DMS 273 (cell line): ENCODE data around the gene GRIA4.

Source experiments
- DNase-seq: peaks from one replicate; lab custom pipeline; 2025; ENCODE audit not compliant: unreplicated experiment; lab: John Stamatoyannopoulos, UW

The GRIA4 gene

GRCh38 chr11:105636496-105636895 is 26.6 kb downstream of the GRIA4 start:
- DNase-seq, result no peak

- DNase-seq, result no peak
Observed at GRCh38 chr11:105639527-105639926, 29.7 kb downstream of the GRIA4 start.

DNA sequence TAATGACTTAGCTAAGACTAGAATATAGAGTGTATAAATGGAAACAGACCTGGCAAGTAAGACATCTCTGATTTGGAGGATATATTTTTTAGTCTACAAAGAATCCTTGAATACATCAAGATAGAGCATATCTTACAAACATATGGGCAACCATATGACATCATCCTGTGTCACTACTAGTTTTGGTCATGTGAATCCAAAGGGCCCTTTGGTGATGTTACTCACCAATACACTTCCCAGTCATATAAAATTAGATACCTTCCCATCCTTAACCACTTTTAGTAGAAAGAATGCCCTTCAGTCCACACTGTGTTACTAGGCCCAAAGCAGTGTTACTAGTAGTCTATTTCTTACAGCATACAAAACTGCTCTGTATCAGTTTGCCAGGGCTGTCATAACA is 31.6 kb downstream of the GRIA4 start:
- no peak for DNase-seq

DNA sequence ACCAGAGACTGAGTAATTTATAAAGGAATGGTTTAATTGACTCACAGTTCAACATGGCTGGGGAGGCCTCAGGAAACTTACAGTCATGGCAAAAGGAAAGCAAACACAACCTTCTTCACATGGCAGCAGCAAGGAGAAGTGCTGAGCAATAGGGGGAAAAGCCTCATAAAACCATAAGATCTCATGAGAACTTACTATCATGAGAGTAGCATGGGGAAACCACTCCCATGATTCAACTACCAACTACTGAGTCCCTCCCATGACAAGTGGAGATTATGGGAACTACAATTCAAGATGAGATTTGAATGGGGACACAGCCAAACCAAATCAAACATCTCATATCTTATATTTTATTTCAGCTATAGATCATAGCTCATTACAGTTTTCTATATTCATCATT is 33.0 kb downstream of the GRIA4 start:
- DNase-seq, result no peak

DNA sequence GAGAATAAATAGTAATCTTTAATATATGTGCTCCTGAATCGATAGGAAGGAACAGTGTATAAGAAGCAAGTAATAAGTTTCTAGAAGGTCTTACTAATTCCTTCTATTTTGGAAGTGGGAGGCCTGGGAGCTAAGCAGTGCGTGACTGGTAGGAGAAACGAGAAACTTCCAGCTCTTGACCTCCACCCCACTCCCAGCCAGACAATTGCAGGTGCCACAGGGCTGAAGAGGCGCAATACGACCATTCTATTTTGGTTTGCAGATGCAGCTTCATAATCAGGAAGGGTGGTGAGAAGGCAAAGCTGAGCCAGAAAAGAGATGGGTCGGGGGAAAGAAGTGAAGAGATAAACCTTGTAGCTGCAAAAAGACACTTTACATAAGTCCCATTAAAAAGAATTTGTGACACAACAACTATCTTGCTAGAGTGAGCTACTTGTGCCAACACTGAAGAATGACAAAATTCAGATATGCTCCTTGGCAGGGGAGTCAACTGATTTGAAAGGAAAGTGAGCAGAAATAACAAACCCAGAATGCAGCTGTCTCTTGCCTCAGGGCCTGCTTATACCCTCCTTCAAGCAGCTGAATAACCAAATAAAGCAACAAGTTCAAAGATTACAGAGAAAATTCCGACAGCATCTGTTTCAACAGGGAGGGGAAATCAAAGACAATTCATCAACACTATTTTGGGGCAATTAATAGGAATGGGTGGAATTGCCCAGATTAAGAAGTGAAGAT is 35.1 kb downstream of the GRIA4 start:
- no peak for DNase-seq

GRCh38 chr11:105647780-105648179 is 37.9 kb downstream of the GRIA4 start:
- DNase-seq, result no peak

DNA sequence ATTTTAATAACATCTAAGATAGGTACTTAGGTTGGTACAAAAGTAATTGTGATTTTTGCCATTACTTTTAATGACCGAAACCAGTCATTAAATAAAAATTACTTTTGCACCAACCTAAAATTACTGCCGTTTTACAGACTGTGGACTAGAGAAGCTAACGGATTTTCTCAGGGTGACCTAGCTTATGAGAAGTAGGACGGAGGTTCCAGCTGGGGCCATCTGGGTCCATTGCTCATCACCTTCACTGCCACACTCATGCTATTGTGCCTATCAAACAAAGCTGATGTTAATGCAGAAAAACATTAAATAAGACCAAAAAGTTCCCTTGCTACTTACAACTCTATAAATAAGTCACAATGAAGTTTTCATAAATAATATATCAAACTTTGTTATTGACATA is 38.9 kb downstream of the GRIA4 start:
- DNase-seq, result no peak

- no peak for DNase-seq
Observed at GRCh38 chr11:105665281-105665680, 55.4 kb downstream of the GRIA4 start.

- DNase-seq, result no peak
Observed at GRCh38 chr11:105667441-105667840, 57.6 kb downstream of the GRIA4 start.

- no peak for DNase-seq
Observed at GRCh38 chr11:105670811-105671210, 60.9 kb downstream of the GRIA4 start.

GRCh38 chr11:105673089-105673488 is 63.2 kb downstream of the GRIA4 start:
- peak; percentile 2 for DNase-seq

GRCh38 chr11:105689631-105690030 is 79.8 kb downstream of the GRIA4 start:
- DNase-seq, result no peak

GRCh38 chr11:105690467-105690866 is 80.6 kb downstream of the GRIA4 start:
- DNase-seq, result no peak

DNA sequence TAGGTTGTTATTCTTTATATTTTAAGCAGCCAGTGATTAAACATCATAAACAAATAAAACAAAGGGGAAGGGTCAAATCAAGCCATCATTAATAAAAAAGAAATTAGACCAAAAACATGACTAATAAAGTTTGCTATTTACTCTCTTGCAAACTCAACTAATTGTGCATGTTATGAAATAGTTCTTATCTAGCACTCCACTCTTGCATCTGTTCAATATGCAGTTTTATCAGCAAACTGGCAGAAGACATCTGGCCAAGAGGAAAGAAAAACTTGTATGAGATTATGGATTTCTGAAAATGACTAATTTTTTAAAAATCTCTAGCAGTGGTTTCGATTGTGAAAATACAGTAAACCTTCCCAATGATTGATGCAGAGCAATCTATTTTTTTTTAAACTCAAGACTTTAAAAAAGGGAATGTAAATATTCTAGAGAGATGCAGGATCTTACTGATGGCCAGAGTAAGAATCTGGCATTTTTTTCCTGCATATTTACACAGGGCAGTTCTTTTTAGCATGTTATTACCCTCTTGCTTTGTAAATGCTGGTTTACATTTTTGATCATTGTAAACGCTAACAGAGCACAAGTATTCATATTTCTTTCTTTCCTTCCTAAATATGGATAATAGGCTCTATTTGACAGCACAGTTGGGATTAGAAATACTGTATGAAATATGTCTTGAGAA is 83.3 kb downstream of the GRIA4 start:
- DNase-seq, result no peak

DNA sequence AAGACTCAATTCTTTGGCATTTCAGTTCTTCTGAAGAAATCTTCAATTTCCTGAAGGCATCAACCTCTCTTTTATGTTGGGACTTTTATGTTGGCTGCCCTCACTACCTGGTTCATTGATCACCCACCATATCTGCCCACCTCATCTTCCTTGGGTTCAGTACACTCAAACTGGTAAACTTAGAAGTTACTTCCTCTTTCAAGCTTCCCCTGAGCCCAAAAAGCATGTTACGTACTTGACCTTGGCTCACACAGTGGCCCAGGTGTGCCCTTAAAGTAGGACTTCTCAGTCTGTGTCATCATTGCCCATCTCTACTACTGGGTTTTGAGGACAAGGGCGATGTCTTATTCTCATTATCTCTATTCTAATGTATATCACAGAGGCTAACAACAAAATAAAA is 86.1 kb downstream of the GRIA4 start:
- DNase-seq, result no peak

DNA sequence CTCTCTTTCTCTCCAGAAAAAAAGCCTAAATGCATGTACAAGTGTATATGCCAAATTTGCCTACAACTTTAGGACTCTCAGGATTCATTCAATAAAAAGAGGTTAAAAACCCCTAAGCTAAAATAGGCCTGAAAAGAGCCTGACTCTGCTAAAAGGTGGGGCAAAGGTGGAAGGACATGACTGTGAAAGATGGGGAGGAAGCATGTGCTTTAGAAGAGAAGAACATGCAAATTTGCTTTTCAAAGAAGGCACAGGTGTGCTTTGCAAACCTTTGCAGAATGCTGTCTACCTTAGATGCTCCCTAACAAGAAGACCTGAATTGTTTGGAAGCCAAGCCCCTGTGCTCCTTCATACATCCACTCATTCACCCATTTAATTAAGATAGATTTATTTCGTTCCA is 87.4 kb downstream of the GRIA4 start:
- no peak for DNase-seq

GRCh38 chr11:105699203-105699602 is 89.3 kb downstream of the GRIA4 start:
- DNase-seq, result no peak

- no peak for DNase-seq
Observed at GRCh38 chr11:105700271-105700670, 90.4 kb downstream of the GRIA4 start.

DNA sequence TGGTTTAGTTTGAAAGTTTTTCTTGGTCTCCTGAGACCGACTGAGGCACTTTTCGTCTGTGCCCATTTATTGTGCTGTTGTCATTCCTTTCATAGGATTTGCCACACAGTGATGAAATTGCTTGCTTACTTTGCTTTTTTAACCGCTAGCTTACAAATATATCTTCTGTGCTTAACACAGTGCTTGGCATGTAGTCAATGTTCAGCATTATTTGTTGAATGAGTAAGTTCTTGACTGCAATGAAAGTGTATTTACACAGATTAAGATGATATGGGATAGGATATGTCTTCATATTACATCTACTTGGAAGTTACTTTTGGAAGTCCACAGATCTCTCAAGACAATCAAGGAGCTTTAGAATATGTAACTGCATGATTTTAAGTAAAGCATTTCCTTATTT is 91.2 kb downstream of the GRIA4 start:
- DNase-seq, result no peak

- no peak for DNase-seq
Observed at GRCh38 chr11:105705786-105706530, 96.1 kb downstream of the GRIA4 start.

DNA sequence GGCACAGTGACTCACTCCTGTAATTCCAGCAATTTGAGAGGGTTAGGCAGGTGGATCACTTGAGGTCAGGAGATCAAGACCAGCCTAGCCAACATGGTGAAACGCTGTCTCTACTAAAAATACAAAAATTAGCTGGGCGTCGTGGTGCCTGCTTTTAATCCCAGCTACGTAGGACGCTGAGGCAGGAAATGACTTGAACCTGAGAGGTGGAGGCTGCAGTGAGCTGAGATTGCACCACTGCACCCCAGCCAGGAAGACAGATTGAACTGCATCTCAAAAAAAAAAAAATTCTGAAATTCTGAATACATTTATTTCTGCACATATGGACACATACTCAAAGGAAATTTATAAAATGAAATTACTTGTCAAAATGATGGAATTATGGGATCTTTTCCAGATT is 103.2 kb downstream of the GRIA4 start:
- no peak for DNase-seq

DNA sequence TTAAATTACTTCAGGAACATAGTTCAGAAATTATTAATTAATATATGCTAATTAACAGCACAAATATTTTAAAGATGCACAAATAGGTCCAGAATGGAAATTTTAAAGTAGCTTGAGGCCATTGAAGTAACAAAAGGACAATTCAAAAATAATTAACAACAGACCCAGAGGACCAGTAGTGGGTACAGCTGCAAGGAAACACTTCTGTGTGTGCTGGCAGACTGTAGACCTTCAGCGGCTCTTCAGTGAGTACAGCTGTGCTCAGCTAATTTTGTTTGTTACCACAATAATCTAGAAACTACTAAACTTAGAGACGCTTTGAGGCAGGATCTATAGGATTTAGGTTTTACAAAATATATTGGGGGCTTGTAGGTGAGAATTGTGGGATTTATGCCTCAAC is 103.8 kb downstream of the GRIA4 start:
- no peak for DNase-seq
